Gastrocnemius medialis (tissue), 4 donors: ENCODE data around the gene METRNL. TPM values are rescaled to one million over a fixed set of nuclear protein-coding genes. Genes with fewer than 3 reads are reported as not detected.

Experiments
- ATAC-seq, 2 donors: fragments of 150-250 bp; one replicate each; pipeline ENCODE4 v1.9.1; 2016
- DNase-seq, 2 donors: peaks; one replicate each; pipeline ENCODE4 v3.0.0-alpha.2; 2019
- H3K27ac ChIP-seq, 4 donors: fragments of 200-600 bp; sonication (generic); 1 replicate in 1 of 4; 2 replicates in 3 of 4; pipeline ENCODE4 v1.5.1; 2016 to 2018; ENCODE audit warnings: mild to moderate bottlenecking in 2 of 4, moderate library complexity in 1 of 4
- H3K27me3 ChIP-seq, 3 donors: fragments of 200-600 bp; sonication (generic) in 2 of 3; 1 replicate in 1 of 3; 2 replicates in 2 of 3; pipeline versions ENCODE4 v1.5.1 to v1.6.0; 2016 to 2019; ENCODE audit warnings: mild to moderate bottlenecking in 1 of 3, moderate library complexity in 1 of 3
- H3K36me3 ChIP-seq, 2 donors: fragments of 200-600 bp; sonication (generic) in 1 of 2; one replicate each; pipeline ENCODE4 v1.5.1; 2017 to 2018
- H3K4me1 ChIP-seq, 2 donors: fragments of 200-600 bp; sonication (generic) in 1 of 2; one replicate each; pipeline ENCODE4 v1.5.1; 2016 to 2017; ENCODE audit warnings: mild to moderate bottlenecking in 2 of 2
- H3K4me3 ChIP-seq, 4 donors: fragments of 200-600 bp; sonication (generic) in 3 of 4; 1 replicate in 1 of 4; 2 replicates in 3 of 4; pipeline ENCODE4 v1.5.1; 2016 to 2019; ENCODE audit warnings: mild to moderate bottlenecking in 2 of 4
- H3K9me3 ChIP-seq, 3 donors: fragments of 200-600 bp; sonication (generic) in 2 of 3; 1 replicate in 1 of 3; 2 replicates in 2 of 3; pipeline ENCODE4 v1.5.1; 2016 to 2019
- CTCF ChIP-seq, 5 experiments: fragments of 450-650 bp in 3 of 5; fragments of 200-600 bp in 2 of 5; sonication (generic) in 2 of 5; IDR thresholded peaks in 4 of 5; conservative IDR thresholded peaks in 1 of 5; 1 replicate in 4 of 5; 2 replicates in 1 of 5; pipeline ENCODE4 v1.5.1; 2016 to 2019; ENCODE audit warnings: antibody characterized with exemption in 5 of 5, mild to moderate bottlenecking in 3 of 5, moderate library complexity in 3 of 5
- POLR2A ChIP-seq, 2 donors: fragments of 450-650 bp; IDR thresholded peaks; one replicate each; pipeline ENCODE4 v1.6.1; 2017; ENCODE audit warnings: antibody characterized with exemption in 2 of 2, mild to moderate bottlenecking in 2 of 2, moderate library complexity in 2 of 2
- in situ Hi-C, 4 donors: fragments of 200-750 bp; cut with MboI; loops; one replicate each; pipeline versions ENCODE4 v1.15.0 to v1.8.0; 2017; ENCODE audit warnings: low sequenced_read_pairs in 4 of 4
- intact Hi-C: fragments of 100-400 bp; cut with DNase I; formaldehyde crosslinking; loops from one replicate; pipeline ENCODE4 v1.15.1; 2023; ENCODE audit warnings: low total_unique reads
- total RNA-seq, 4 donors: library from RNA; depleted of rRNA; stranded (reverse); fragments of >200 nt; gene quantifications; one replicate each; pipeline versions ENCODE4 v1.1.0 to v1.2.3, GENCODE V29; 2016

Gene METRNL
- total RNA-seq, 4 donors from 2014 or later, result 6.6 to 19.7 (median 11.1) TPM

GRCh38 chr17:83088451-83088850 is 9.0 kb downstream of the METRNL start:
- DNase-seq (no peak), ATAC-seq (no peak)
- Histone ChIP-seq H3K9me3 (no peaks in the 10 kb centered on the region), H3K4me1 (peaks cover 0 to 13% of the 10 kb centered on the region in 2 donors), H3K4me3 (no peak overlapping the region), H3K27me3 (no peaks in the 10 kb centered on the region), H3K36me3 (no peaks in the 10 kb centered on the region), H3K27ac (no peak overlapping the region)
- TF ChIP-seq CTCF (IDR thresholded peaks at IDR 0.05 in 4 of 5, conservative IDR thresholded peaks at IDR 0.05 in 1 of 5), result no peak
- TF ChIP-seq POLR2A (IDR thresholded peaks at IDR 0.05), result no peak
- intact Hi-C loops, result no loop called here
- in situ Hi-C loops, result no loop called here

GRCh38 chr17:83088909-83089308 is 9.5 kb downstream of the METRNL start:
- ATAC-seq (no peak), DNase-seq (no peak)
- no peaks in the 10 kb centered on the region for H3K27me3 ChIP-seq
- H3K4me1 ChIP-seq, result peaks cover 0 to 13% of the 10 kb centered on the region in 2 donors
- H3K27ac ChIP-seq, result no peak overlapping the region
- intact Hi-C loops (no loop called here), in situ Hi-C loops (no loop called here)
- no peaks in the 10 kb centered on the region for H3K36me3 ChIP-seq
- H3K9me3 ChIP-seq, result no peaks in the 10 kb centered on the region
- TF ChIP-seq POLR2A (IDR thresholded peaks at IDR 0.05) (no peak), CTCF (IDR thresholded peaks at IDR 0.05 in 4 of 5, conservative IDR thresholded peaks at IDR 0.05 in 1 of 5) (no peak)
- no peak overlapping the region for H3K4me3 ChIP-seq

GRCh38 chr17:83089328-83090132 is 10.1 kb downstream of the METRNL start:
- Histone ChIP-seq H3K27me3 (no peaks in the 10 kb centered on the region), H3K9me3 (no peaks in the 10 kb centered on the region), H3K4me3 (no peak overlapping the region), H3K36me3 (no peaks in the 10 kb centered on the region), H3K4me1 (peaks cover 0 to 13% of the 10 kb centered on the region in 2 donors), H3K27ac (no peak overlapping the region)
- in situ Hi-C loops (no loop called here), intact Hi-C loops (no loop called here)
- no peak for DNase-seq
- no peak for ATAC-seq
- TF ChIP-seq POLR2A (IDR thresholded peaks at IDR 0.05), result no peak
- TF ChIP-seq CTCF (IDR thresholded peaks at IDR 0.05 in 4 of 5, conservative IDR thresholded peaks at IDR 0.05 in 1 of 5), result no peak

- no peak for TF ChIP-seq CTCF (IDR thresholded peaks at IDR 0.05 in 4 of 5, conservative IDR thresholded peaks at IDR 0.05 in 1 of 5)
- TF ChIP-seq POLR2A (IDR thresholded peaks at IDR 0.05), result no peak
- Histone ChIP-seq H3K9me3 (no peaks in the 10 kb centered on the region), H3K27me3 (no peaks in the 10 kb centered on the region), H3K4me3 (no peak overlapping the region), H3K36me3 (no peaks in the 10 kb centered on the region), H3K27ac (no peak overlapping the region), H3K4me1 (peaks cover 0 to 13% of the 10 kb centered on the region in 2 donors)
- no peak for DNase-seq
- in situ Hi-C loops, result no loop called here
- intact Hi-C loops, result no loop called here
- ATAC-seq, result no peak
Observed at GRCh38 chr17:83090444-83091256, 11.2 kb downstream of the METRNL start.
